ENCODE data around the gene TSPAN4.

The TSPAN4 gene

GRCh38 chr11:890794-891540, 48.3 kb downstream of the TSPAN4 start:
- DNase-seq: peak; percentile 46

- DNase-seq: no peak
Observed at GRCh38 chr11:893008-893654, 50.5 kb downstream of the TSPAN4 start.

- no peak for DNase-seq
Observed at GRCh38 chr11:894575-895201, 52.0 kb downstream of the TSPAN4 start.

GRCh38 chr11:895331-896110, 52.9 kb downstream of the TSPAN4 start:
- no peak for DNase-seq

GRCh38 chr11:897253-898142, 54.8 kb downstream of the TSPAN4 start:
- no peak for DNase-seq

GRCh38 chr11:898143-898511, 55.5 kb downstream of the TSPAN4 start:
- peak; percentile 55 for DNase-seq

GRCh38 chr11:898540-899190, 56.0 kb downstream of the TSPAN4 start:
- no peak for DNase-seq

GRCh38 chr11:899724-900123, 57.1 kb downstream of the TSPAN4 start:
- DNase-seq: no peak

GRCh38 chr11:900545-900944, 57.9 kb downstream of the TSPAN4 start:
- no peak for DNase-seq

GRCh38 chr11:901452-902061, 58.9 kb downstream of the TSPAN4 start:
- DNase-seq: no peak

GRCh38 chr11:904380-904779, 61.7 kb downstream of the TSPAN4 start:
- no peak for DNase-seq

GRCh38 chr11:905952-906351, 63.3 kb downstream of the TSPAN4 start:
- DNase-seq: no peak

GRCh38 chr11:907668-908067, 65.0 kb downstream of the TSPAN4 start:
- no peak for DNase-seq

- DNase-seq: no peak
Observed at GRCh38 chr11:908273-908672, 65.6 kb downstream of the TSPAN4 start.

- no peak for DNase-seq
Observed at GRCh38 chr11:909406-909805, 66.8 kb downstream of the TSPAN4 start.

GRCh38 chr11:910044-910588, 67.5 kb downstream of the TSPAN4 start:
- DNase-seq: no peak

GRCh38 chr11:910589-911030, 68.0 kb downstream of the TSPAN4 start, which contains the start of gene CHID1:
Gene CHID1 (minus strand): TSS chr11:910810. CDS start chr11:904816, 5,994 bp downstream.
- DNase-seq: peak; percentile 85

- peak; percentile 52 for DNase-seq
Observed at GRCh38 chr11:911031-911889, 68.6 kb downstream of the TSPAN4 start.

GRCh38 chr11:911890-912219, 69.2 kb downstream of the TSPAN4 start:
- no peak for DNase-seq

GRCh38 chr11:912266-912665, 69.6 kb downstream of the TSPAN4 start:
- no peak for DNase-seq
